ENCODE data around the gene TTYH1.
"Not testable (repeated sequence)": the region's sequence is repeated elsewhere in the genome, so short reads cannot be mapped to it uniquely, and the experiment has no call there.

The TTYH1 gene

GRCh38 chr19:54463531-54464043 is 48.3 kb downstream of the TTYH1 start, which contains the start of gene LENG9:
TSS of gene LENG9 (minus strand) at chr19:54463778. CDS start at chr19:54463526, 252 bp downstream.
- H3K4me3 ChIP-seq (ENCODE audit: low read length): peak within 1 kb of the TSS; percentile 62
- peak; percentile 95 for DNase-seq (ENCODE audit: low read depth)
- no peak for TF ChIP-seq CTCF (conservative IDR thresholded peaks at IDR 0.05; ENCODE audit: low read depth, low read length)

DNA sequence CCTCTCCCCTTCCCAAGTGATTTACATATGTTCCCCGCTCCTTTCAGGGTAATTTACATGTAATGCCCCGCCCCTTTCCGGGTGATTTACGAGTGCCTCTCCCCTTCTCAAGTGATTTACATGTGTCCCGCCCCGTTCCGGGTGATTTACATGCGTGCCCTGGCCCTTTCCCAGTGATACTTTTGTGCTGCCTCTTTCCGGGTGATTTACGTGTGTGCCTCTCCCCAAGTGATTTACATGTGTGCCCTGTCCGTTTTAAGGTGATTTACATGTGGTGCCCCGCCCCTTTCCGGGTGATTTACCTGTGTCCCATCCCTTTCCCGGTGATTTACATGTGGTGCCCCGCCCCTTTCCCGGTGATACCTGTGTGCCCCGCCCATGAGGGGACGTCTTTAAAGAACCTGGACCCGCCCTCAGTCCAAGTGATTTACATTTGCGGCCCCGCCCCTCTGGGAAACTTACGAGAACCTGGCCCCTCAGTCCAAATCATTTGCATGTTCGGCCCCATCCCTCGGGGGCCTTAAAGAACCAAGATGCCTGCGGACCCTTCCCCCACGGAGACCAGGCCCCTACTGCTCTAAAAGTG is 48.9 kb downstream of the TTYH1 start:
- TF ChIP-seq CTCF (conservative IDR thresholded peaks at IDR 0.05; ENCODE audit: low read depth, low read length): no peak
- DNase-seq (ENCODE audit: low read depth): peak; percentile 80
- peak overlapping the region; percentile 62 for H3K4me3 ChIP-seq (ENCODE audit: low read length)

DNA sequence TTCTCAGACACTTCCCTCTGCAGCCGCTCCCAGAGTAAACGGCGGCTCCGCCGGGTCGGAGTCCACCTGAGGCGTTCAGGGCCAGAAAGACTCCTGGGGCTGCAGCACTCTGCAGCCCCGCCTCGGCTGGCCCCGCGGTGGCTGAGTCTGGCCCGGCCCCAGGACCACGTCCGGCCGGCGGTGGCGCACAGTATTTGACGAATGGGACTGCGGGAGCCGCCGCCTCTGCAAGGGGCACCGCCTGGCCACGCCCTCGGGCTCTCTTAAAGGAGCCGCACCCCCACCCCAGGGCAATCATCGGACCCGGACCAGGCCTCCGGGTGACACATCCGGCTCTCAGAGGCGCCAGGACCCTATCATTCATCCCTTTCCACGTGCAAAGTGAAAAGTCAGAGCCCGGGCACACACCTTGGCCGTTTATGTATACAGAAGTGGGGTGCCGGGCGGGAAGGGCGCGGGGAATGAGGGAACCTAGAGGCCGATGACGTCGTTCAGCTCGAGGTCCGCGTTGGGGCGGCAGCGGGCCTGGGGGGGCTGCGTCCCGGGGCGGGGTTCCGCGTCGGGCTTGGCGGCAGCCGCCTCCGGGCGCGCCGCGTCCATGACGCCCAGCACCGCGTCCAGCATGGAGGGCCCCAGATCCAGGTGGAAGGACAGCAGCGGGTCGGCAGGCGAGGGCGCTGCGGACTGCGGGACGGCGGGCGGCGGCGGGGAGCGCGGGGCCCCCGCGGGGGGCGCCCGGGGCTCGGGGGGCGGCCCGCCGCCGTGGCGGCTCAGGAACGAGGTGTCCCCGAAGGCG is 49.6 kb downstream of the TTYH1 start:
- H3K4me3 ChIP-seq (ENCODE audit: low read length): peak overlapping the region; percentile 62
- DNase-seq (ENCODE audit: low read depth): no peak
- no peak for TF ChIP-seq CTCF (conservative IDR thresholded peaks at IDR 0.05; ENCODE audit: low read depth, low read length)

DNA sequence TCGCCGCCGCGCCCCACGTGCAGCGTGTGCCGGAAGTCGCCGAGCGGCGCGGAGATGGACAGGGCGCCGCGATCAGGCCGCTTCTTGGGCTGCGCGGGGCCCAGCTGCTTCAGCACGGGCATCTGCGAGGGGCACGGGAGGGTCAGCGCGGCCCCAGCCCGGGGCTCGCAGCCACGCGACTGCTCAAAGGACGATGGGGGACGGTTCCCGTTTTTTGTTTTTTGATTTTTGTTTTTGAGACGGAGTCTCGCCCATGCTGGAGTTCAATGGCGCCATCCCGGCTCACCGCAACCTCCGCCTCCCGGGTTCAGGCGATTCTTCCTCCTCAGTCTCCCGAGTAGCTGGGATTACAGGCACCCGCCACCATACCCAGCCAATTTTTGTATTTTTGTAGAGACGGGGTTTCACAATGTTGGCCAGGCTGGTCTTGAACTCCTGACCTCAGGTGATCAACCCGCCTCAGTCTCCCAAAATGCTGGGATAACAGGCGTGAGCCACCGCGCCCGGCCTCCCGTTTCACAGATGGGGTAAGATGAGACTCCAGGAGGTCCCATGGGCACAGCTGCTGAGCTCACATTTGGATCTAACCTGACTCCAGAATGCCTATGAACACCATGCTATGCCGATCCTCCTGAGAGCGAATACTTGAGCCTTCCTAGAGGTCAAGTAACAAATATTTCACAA is 50.3 kb downstream of the TTYH1 start:
- no peak for TF ChIP-seq CTCF (conservative IDR thresholded peaks at IDR 0.05; ENCODE audit: low read depth, low read length)
- H3K4me3 ChIP-seq (ENCODE audit: low read length): no peak overlapping the region
- DNase-seq (ENCODE audit: low read depth): no peak

DNA sequence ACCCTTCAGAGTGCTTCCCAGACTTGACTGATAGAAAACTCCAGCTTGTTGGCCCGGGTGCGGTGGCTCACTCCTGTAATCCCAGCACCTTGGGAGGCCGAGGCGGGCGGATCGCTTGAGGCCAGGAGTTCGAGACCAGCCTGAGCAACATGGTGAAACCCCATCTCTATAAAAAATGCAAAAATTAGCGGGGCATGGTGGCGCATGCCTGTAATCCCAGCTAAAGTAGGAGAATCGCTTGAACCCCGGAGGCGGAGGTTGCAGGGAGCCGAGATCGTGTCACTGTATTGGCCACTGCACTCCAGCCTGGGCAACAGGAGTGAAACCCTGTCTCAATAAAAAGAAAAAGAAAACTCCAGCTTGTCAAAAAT is 50.8 kb downstream of the TTYH1 start:
- DNase-seq (ENCODE audit: low read depth); H3K4me3 ChIP-seq (ENCODE audit: low read length): not testable (repeated sequence)

GRCh38 chr19:54469496-54469934 is 54.3 kb downstream of the TTYH1 start:
- no peak overlapping the region for H3K4me3 ChIP-seq (ENCODE audit: low read length)
- DNase-seq (ENCODE audit: low read depth): no peak
- no peak for TF ChIP-seq CTCF (conservative IDR thresholded peaks at IDR 0.05; ENCODE audit: low read depth, low read length)

- H3K4me3 ChIP-seq (ENCODE audit: low read length): no peak overlapping the region
- no peak for DNase-seq (ENCODE audit: low read depth)
- no peak for TF ChIP-seq CTCF (conservative IDR thresholded peaks at IDR 0.05; ENCODE audit: low read depth, low read length)
Measured at GRCh38 chr19:54470276-54470887, 55.1 kb downstream of the TTYH1 start.
